Transverse colon (tissue), 4 donors: ENCODE results near the gene TC2N.

Experiments
- CTCF ChIP-seq, 5 experiments: fragments of 200-600 bp in 3 of 5; fragments of 450-650 bp in 2 of 5; sonication (generic) in 3 of 5; IDR thresholded peaks; 1 replicate in 2 of 5; 2 replicates in 3 of 5; pipeline ENCODE4 v1.5.1; 2016 to 2017; ENCODE audit warnings: antibody characterized with exemption in 5 of 5, inconsistent platforms in 3 of 5, mild to moderate bottlenecking in 2 of 5, moderate library complexity in 1 of 5
- EP300 ChIP-seq: sonication (generic); formaldehyde crosslinking; IDR thresholded peaks from one replicate; pipeline ENCODE4 v1.6.1; 2017; ENCODE audit warnings: antibody characterized with exemption, low read depth
- POLR2A ChIP-seq: fragments of 450-650 bp; IDR thresholded peaks from one replicate; pipeline ENCODE4 v1.6.1; 2016; ENCODE audit warnings: antibody characterized with exemption, mild to moderate bottlenecking, moderate library complexity
- POLR2AphosphoS5 ChIP-seq, 3 donors: sonication (generic); formaldehyde crosslinking; IDR thresholded peaks; one replicate each; pipeline ENCODE4 v1.6.1; 2016; ENCODE audit warnings: antibody characterized with exemption in 3 of 3

- peak; percentile 47 for TF ChIP-seq EP300
- TF ChIP-seq CTCF (IDR thresholded peaks at IDR 0.05) = no peak
- peak; percentile 72 for TF ChIP-seq POLR2A
- TF ChIP-seq POLR2AphosphoS5 (IDR thresholded peaks at IDR 0.05) = peak; percentile 17 to 73 (median 58)
Observed at GRCh38 chr14:91835920-91836843, 31.2 kb downstream of the TC2N start.
